WTC11 (cell line): Measurements from ENCODE around the gene TCF12. TPM values are rescaled to one million over a fixed set of nuclear protein-coding genes. Genes with fewer than 3 reads are reported as not detected.

Experiments
- ATAC-seq: fragments of 200-7000 bp; cut with Tn5 transposase; 2 replicates; pipeline ENCODE4 v1.10.0; 2021; ENCODE audit warnings: mild to moderate bottlenecking, moderate library complexity
- CTCF ChIA-PET: fragments of 300-600 bp; sonication (Branson Sonifier 250); formaldehyde crosslinking; loops from one replicate; lab custom pipeline; 2021; ENCODE audit warnings: antibody characterized with exemption; lab: Charles Lee
- POLR2A ChIA-PET: fragments of 350-600 bp; sonication (Branson Sonifier 250); formaldehyde crosslinking; loops from one replicate; lab custom pipeline; 2021; ENCODE audit warnings: antibody characterized with exemption; lab: Charles Lee
- DNase-seq: peaks from one replicate; pipeline ENCODE4 v3.0.0; 2021; ENCODE audit warnings: low spot score
- H3K27ac Mint-ChIP-seq: 2 replicates; pipeline ENCODE4 v1.8.0; 2021; ENCODE audit warnings: mixed read lengths
- H3K27me3 Mint-ChIP-seq: 2 replicates; pipeline ENCODE4 v1.8.0; 2021; ENCODE audit warnings: low read depth, mild to moderate bottlenecking, moderate library complexity, mixed read lengths
- H3K36me3 Mint-ChIP-seq: 2 replicates; pipeline ENCODE4 v1.8.0; 2021; ENCODE audit warnings: mixed read lengths
- H3K4me1 Mint-ChIP-seq: 2 replicates; pipeline ENCODE4 v1.8.0; 2022; ENCODE audit warnings: mixed read lengths
- H3K4me3 Mint-ChIP-seq: 2 replicates; pipeline ENCODE4 v1.8.0; 2021; ENCODE audit warnings: mild to moderate bottlenecking, moderate library complexity, mixed read lengths
- H3K9me3 Mint-ChIP-seq: 2 replicates; pipeline ENCODE4 v1.8.0; 2021; ENCODE audit warnings: mixed read lengths
- ATF6 ChIP-seq: sonication (generic); formaldehyde crosslinking; IDR thresholded peaks from 2 replicates; pipeline ENCODE4 v1.8.1; 2023; ENCODE audit warnings: mild to moderate bottlenecking, missing genetic modification reagents
- CTCF ChIP-seq: fragments of 200-600 bp; IDR thresholded peaks from 2 replicates; pipeline ENCODE4 v1.8.0; 2022; ENCODE audit warnings: antibody characterized with exemption
- ERG ChIP-seq: fragments of 250-450 bp; sonication (Bioruptor Pico); IDR thresholded peaks from 2 replicates; pipeline ENCODE4 v1.8.0; 2021; ENCODE audit warnings: mild to moderate bottlenecking
- GABPB1 ChIP-seq: sonication (generic); formaldehyde crosslinking; IDR thresholded peaks from 2 replicates; pipeline ENCODE4 v1.8.1; 2023; ENCODE audit warnings: mild to moderate bottlenecking, missing genetic modification reagents
- GRHL2 ChIP-seq: fragments of 250-450 bp; sonication (Bioruptor Pico); IDR thresholded peaks from 2 replicates; pipeline ENCODE4 v1.8.0; 2022; ENCODE audit warnings: mild to moderate bottlenecking, moderate library complexity; ENCODE audit not compliant: insufficient replicate concordance, severe bottlenecking
- HMGA2 ChIP-seq: fragments of 250-450 bp; sonication (Bioruptor Pico); IDR thresholded peaks from 2 replicates; pipeline ENCODE4 v1.4.0; 2021; ENCODE audit warnings: mild to moderate bottlenecking, moderate library complexity
- HMGXB4 ChIP-seq: sonication (generic); formaldehyde crosslinking; IDR thresholded peaks from 2 replicates; pipeline ENCODE4 v1.8.1; 2023; ENCODE audit warnings: mild to moderate bottlenecking, moderate library complexity, missing genetic modification reagents
- IRF1 ChIP-seq: sonication (generic); formaldehyde crosslinking; IDR thresholded peaks from 2 replicates; pipeline ENCODE4 v1.8.0; 2023; ENCODE audit warnings: missing genetic modification reagents
- JUN ChIP-seq: sonication (generic); formaldehyde crosslinking; IDR thresholded peaks from 2 replicates; pipeline ENCODE4 v1.8.0; 2023; ENCODE audit warnings: mild to moderate bottlenecking, missing genetic modification reagents
- NFYB ChIP-seq: sonication (generic); formaldehyde crosslinking; conservative IDR thresholded peaks from 2 replicates; pipeline ENCODE4 v1.8.0; 2022; ENCODE audit warnings: low read depth, missing genetic modification reagents
- NR1H2 ChIP-seq: sonication (generic); formaldehyde crosslinking; IDR thresholded peaks from 2 replicates; pipeline ENCODE4 v1.9.0; 2021; ENCODE audit warnings: mild to moderate bottlenecking, moderate library complexity, missing genetic modification reagents
- USF1 ChIP-seq: sonication (generic); formaldehyde crosslinking; IDR thresholded peaks from 2 replicates; pipeline ENCODE4 v1.8.0; 2022; ENCODE audit warnings: mild to moderate bottlenecking, missing genetic modification reagents
- ZNF138 ChIP-seq: sonication (generic); formaldehyde crosslinking; conservative IDR thresholded peaks from 2 replicates; pipeline ENCODE4 v1.8.1; 2022; ENCODE audit warnings: mild to moderate bottlenecking, moderate library complexity, missing genetic modification reagents
- ZNF263 ChIP-seq: sonication (generic); formaldehyde crosslinking; IDR thresholded peaks from 2 replicates; pipeline ENCODE4 v1.8.1; 2022; ENCODE audit warnings: low read depth, mild to moderate bottlenecking, moderate library complexity, missing genetic modification reagents
- total RNA-seq: library from RNA; stranded (reverse); gene quantifications from 3 replicates; pipeline ENCODE4 v1.2.3, GENCODE V29; 2021
- TF ChIP-seq, protein P1 (sequence below): sonication (generic); formaldehyde crosslinking; IDR thresholded peaks from 2 replicates; pipeline ENCODE4 v1.8.1; 2022; ENCODE audit warnings: mild to moderate bottlenecking, missing genetic modification reagents, moderate library complexity, borderline replicate concordance
- TF ChIP-seq, protein P2 (sequence below): sonication (generic); formaldehyde crosslinking; IDR thresholded peaks from 2 replicates; pipeline ENCODE4 v1.8.0; 2023; ENCODE audit warnings: missing genetic modification reagents, mild to moderate bottlenecking, borderline replicate concordance
- TF ChIP-seq, protein P3 (sequence below): fragments of 250-450 bp; sonication (Bioruptor Pico); IDR thresholded peaks from 2 replicates; pipeline ENCODE4 v1.9.0; 2021; ENCODE audit warnings: moderate library complexity, mild to moderate bottlenecking, inconsistent platforms, borderline replicate concordance
- TF ChIP-seq, protein P4 (sequence below): sonication (generic); formaldehyde crosslinking; IDR thresholded peaks from 2 replicates; pipeline ENCODE4 v1.8.1; 2023; ENCODE audit warnings: mild to moderate bottlenecking, missing genetic modification reagents, moderate library complexity

TCF12 gene
- total RNA-seq, 1 experiment from 2014 or later = 73.2 TPM

DNA sequence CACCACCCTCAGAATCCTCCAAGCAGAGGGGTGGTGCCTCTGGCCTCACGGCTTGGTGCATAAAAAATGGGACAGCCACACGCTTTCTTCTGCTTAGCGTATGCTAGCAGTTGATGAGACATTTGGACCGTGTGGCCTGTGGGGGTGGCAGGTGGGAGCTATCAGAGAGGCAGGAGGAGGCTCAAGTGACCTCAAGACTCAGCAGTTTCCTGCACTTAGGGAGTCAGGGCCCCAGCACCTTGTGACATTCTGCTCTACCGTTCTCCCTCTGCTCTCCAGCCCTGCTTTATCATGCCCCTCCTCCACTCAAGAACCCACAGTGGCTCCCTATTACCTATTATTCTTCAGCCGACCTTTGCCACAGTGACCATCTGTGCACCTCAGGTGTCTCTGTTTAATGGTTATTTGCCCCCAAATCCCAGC is 416.9 kb downstream of the TCF12 start:
- ATAC-seq (no peak), DNase-seq (no peak)
- H3K4me3 Mint-ChIP-seq = no peak overlapping the region
- ChIA-PET CTCF (interaction anchor here (1.3 to 1.4 kb wide), 2 partner anchors 188 to 192 kb away, joined by 3 to 4 read pairs; no protein-coding TSS in a partner anchor), POLR2A (no interaction called here)
- peaks cover 13% of the 10 kb centered on the region for H3K4me1 Mint-ChIP-seq
- H3K27me3 Mint-ChIP-seq = no peaks in the 10 kb centered on the region; the same call in 1 of the 2 replicates
- H3K36me3 Mint-ChIP-seq = no peaks in the 10 kb centered on the region
- H3K27ac Mint-ChIP-seq = no peak overlapping the region
- TF ChIP-seq, protein P1, sequence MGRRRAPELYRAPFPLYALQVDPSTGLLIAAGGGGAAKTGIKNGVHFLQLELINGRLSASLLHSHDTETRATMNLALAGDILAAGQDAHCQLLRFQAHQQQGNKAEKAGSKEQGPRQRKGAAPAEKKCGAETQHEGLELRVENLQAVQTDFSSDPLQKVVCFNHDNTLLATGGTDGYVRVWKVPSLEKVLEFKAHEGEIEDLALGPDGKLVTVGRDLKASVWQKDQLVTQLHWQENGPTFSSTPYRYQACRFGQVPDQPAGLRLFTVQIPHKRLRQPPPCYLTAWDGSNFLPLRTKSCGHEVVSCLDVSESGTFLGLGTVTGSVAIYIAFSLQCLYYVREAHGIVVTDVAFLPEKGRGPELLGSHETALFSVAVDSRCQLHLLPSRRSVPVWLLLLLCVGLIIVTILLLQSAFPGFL = no peak
- TF ChIP-seq GRHL2 (CRISPR knock-in tag) (no peak), ERG (CRISPR knock-in tag) (no peak), ATF6 (CRISPR knock-in tag) (no peak), GABPB1 (CRISPR knock-in tag) (no peak), NR1H2 (CRISPR knock-in tag) (no peak), HMGA2 (no peak)
- TF ChIP-seq, protein P2, sequence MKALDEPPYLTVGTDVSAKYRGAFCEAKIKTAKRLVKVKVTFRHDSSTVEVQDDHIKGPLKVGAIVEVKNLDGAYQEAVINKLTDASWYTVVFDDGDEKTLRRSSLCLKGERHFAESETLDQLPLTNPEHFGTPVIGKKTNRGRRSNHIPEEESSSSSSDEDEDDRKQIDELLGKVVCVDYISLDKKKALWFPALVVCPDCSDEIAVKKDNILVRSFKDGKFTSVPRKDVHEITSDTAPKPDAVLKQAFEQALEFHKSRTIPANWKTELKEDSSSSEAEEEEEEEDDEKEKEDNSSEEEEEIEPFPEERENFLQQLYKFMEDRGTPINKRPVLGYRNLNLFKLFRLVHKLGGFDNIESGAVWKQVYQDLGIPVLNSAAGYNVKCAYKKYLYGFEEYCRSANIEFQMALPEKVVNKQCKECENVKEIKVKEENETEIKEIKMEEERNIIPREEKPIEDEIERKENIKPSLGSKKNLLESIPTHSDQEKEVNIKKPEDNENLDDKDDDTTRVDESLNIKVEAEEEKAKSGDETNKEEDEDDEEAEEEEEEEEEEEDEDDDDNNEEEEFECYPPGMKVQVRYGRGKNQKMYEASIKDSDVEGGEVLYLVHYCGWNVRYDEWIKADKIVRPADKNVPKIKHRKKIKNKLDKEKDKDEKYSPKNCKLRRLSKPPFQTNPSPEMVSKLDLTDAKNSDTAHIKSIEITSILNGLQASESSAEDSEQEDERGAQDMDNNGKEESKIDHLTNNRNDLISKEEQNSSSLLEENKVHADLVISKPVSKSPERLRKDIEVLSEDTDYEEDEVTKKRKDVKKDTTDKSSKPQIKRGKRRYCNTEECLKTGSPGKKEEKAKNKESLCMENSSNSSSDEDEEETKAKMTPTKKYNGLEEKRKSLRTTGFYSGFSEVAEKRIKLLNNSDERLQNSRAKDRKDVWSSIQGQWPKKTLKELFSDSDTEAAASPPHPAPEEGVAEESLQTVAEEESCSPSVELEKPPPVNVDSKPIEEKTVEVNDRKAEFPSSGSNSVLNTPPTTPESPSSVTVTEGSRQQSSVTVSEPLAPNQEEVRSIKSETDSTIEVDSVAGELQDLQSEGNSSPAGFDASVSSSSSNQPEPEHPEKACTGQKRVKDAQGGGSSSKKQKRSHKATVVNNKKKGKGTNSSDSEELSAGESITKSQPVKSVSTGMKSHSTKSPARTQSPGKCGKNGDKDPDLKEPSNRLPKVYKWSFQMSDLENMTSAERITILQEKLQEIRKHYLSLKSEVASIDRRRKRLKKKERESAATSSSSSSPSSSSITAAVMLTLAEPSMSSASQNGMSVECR (CRISPR knock-in tag) = no peak
- TF ChIP-seq, protein P3, sequence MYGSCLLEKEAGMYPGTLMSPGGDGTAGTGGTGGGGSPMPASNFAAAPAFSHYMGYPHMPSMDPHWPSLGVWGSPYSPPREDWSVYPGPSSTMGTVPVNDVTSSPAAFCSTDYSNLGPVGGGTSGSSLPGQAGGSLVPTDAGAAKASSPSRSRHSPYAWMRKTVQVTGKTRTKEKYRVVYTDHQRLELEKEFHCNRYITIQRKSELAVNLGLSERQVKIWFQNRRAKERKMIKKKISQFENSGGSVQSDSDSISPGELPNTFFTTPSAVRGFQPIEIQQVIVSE (CRISPR knock-in tag) = no peak
- H3K9me3 Mint-ChIP-seq = no peaks in the 10 kb centered on the region

DNA sequence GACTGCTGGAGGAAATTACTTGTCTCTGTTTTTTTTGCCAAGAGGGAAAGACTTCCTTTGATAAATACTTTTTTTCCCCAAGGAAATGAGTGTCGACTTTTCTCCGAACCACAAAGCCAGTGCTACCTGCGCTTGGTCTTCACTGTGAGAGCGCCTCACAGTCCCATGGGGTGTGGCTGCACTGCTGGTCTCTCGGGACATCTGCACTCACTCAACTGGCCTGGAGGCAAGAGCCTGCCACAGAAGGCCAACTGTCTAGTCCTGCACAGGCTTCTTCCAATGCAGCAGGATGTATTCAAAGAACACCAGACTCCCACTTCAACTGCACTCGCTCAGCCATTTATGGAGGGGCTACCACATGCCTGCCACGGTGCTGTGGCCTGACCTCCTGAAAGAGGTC is 417.3 kb downstream of the TCF12 start:
- DNase-seq (no peak), ATAC-seq (no peak)
- CTCF ChIA-PET = interaction anchor here (0.6 to 1.4 kb wide), 4 partner anchors 108 to 192 kb away, joined by 3 to 5 read pairs (median 4); no protein-coding TSS in a partner anchor
- no peak overlapping the region for H3K27ac Mint-ChIP-seq
- no peaks in the 10 kb centered on the region for H3K9me3 Mint-ChIP-seq
- POLR2A ChIA-PET = interaction anchor here (0.7 kb wide), 1 partner anchor 226 kb away, joined by 5 read pairs; no protein-coding TSS in a partner anchor
- H3K36me3 Mint-ChIP-seq = no peaks in the 10 kb centered on the region
- peaks cover 10% of the 10 kb centered on the region for H3K4me1 Mint-ChIP-seq
- H3K27me3 Mint-ChIP-seq = no peaks in the 10 kb centered on the region; the same call in 1 of the 2 replicates
- H3K4me3 Mint-ChIP-seq = no peak overlapping the region
- TF ChIP-seq USF1 (CRISPR knock-in tag) (no peak), JUN (CRISPR knock-in tag) (no peak), HMGXB4 (CRISPR knock-in tag) (no peak), ZNF138 (CRISPR knock-in tag) (no peak), NFYB (CRISPR knock-in tag) (no peak), IRF1 (CRISPR knock-in tag) (no peak), ZNF263 (CRISPR knock-in tag) (no peak), CTCF (no peak)
- TF ChIP-seq, protein P4, sequence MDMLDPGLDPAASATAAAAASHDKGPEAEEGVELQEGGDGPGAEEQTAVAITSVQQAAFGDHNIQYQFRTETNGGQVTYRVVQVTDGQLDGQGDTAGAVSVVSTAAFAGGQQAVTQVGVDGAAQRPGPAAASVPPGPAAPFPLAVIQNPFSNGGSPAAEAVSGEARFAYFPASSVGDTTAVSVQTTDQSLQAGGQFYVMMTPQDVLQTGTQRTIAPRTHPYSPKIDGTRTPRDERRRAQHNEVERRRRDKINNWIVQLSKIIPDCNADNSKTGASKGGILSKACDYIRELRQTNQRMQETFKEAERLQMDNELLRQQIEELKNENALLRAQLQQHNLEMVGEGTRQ = no peak
